Measurements from ENCODE around the gene PLS1.

PLS1 gene

DNA sequence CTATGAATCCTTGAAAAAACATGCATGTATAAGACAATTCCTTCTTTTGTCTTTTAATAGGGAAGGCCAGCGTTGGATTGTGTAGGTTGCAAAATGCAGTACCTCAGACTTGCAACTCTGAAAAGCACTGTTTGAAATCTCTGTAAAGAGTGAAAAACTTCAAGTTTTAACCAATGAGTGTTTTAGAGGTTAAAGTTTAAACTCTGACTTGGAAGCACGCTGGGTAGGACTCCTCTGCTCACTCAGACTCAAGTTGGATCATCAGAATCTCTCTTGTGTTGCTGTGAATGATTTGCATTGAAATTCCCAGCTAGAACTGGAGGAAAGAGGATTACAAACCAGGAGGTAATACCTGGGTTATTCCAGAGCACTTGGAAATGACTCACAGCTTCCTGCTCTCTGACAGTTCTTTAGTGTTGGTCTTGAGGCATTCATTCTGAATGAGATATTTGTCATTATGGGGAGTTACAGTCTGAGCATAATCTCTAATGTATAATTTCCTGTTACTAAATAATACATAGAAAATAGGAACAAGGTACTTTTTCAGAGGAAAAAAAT, 49.1 kb downstream of the PLS1 start:
- no peak for DNase-seq

- no peak for DNase-seq
These were observed 50.0 kb downstream of the PLS1 start for GRCh38 chr3:142646020-142646785.

DNA sequence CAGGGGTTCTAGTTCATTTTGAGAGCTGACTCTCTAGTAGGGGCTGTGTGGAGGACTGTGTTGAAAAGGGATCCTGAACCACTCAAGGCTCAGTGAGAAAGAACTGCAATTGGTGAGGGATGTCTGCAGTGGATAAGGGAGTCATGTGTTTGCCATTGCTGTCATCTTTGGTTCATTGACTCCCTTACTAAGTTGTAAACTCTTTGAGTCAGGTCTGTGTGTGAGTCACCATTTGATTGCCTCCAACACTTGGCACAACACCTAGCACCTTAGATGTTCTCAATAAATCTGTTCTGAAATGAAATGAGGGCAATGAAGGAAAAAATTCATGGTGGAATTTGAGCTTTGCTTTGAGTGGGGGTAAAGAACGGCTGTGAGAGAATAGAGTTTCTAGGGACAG, 51.7 kb downstream of the PLS1 start:
- no peak for DNase-seq

GRCh38 chr3:142648950-142649349, 52.8 kb downstream of the PLS1 start:
- DNase-seq: no peak

GRCh38 chr3:142650001-142650693, 54.0 kb downstream of the PLS1 start:
- peak; percentile 82 for DNase-seq

- DNase-seq: no peak
These were observed 55.5 kb downstream of the PLS1 start for GRCh38 chr3:142651711-142652110.

DNA sequence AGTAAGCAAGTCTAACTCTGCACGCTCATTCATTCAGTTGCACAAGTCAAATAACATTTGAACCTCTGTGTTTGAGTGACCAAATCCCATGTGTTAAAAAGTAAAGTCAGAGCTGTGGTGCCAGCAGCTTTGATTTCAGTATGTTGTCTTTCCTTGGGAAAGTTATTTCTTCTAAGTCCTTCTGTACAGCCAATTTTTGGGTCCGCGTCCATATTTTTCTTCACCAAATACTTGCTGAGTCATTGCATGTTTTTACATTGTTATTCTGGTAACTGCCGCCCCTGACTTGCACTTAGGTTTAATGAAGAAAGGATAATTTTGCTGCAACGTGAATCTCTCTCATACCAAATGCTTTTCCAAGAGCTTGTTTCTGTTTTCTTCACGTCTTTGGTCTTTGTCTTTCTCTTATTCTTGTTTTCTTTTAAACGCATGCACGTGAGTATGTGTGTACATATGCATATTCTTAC, 56.7 kb downstream of the PLS1 start:
- no peak for DNase-seq

DNA sequence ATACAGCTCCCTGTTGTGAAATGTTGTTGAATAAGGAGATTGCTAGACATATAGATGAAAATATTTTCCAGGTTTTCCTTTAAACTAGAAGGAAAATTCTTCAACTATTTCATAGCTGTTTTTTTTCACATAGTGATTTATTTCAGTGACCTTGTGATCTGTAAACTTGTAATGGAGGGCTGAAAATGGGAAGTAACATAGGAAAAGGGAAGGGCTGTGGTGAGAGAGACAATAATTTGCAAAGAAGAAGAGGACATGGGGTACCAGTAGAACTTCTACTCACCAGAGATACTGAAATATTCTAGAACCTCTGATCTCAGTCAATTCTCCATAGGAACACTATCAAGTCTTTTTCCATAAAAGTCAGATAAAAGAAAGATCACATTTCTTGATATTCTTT, 60.4 kb downstream of the PLS1 start:
- DNase-seq: no peak

GRCh38 chr3:142657033-142657432, 60.8 kb downstream of the PLS1 start:
- DNase-seq: no peak

- DNase-seq: no peak
These were observed 64.2 kb downstream of the PLS1 start for GRCh38 chr3:142660383-142660782.

DNA sequence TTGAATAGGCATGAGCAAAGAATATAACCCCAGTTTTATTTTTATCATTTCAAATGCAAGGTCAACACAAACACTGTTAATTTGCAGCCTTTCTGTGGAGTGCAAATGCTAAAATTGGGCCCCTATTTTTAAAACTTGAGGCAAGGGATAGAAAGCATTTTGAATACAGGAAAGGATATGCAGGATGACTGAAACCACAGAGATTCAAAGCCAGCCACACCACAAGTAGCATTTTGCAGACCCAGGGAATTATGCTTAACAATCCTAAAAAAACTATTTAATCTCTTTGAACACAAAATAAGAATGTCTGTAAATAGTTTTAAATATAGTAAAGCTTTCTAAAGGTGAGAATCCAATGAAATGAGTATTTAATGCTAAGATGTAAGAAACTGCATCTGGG, 64.7 kb downstream of the PLS1 start:
- DNase-seq: no peak

GRCh38 chr3:142663865-142664264, 67.7 kb downstream of the PLS1 start:
- DNase-seq: no peak

DNA sequence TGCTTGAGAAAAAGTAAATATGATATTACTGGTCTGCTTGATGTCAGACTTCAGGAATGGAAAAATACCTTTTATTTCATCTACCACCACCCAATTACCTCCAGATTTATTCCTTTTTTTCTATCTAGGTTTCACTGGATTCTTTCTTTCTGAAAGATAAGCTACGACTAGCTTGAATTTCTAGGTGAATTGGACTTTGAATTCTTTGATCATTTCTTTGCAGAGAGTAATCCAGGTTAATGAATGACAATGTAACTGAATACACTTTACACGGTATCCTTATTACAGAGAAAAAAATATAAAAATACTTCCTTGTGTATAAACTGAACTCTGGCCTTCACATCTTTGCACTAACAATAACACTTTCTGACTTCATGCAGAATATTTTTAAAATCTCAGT, 68.1 kb downstream of the PLS1 start:
- no peak for DNase-seq

DNA sequence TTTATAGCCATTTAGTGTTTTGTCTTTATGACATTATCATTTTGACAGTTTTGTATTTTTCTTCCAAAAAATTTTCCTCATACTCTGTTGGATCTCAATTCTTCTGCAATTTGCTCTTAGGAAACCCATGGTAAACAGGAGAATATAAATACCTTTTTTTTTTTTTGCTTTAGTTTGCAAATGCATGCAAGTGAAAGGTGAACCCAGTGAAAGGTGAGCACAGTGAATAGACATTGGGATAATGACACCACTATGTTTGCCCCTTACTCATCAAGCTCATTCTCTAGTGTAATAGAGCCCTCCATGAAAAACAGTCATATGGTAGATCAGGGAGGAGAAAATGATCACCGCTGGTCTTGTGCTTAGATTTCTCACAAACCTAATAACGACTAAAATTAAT, 68.6 kb downstream of the PLS1 start:
- DNase-seq: peak; percentile 17

DNA sequence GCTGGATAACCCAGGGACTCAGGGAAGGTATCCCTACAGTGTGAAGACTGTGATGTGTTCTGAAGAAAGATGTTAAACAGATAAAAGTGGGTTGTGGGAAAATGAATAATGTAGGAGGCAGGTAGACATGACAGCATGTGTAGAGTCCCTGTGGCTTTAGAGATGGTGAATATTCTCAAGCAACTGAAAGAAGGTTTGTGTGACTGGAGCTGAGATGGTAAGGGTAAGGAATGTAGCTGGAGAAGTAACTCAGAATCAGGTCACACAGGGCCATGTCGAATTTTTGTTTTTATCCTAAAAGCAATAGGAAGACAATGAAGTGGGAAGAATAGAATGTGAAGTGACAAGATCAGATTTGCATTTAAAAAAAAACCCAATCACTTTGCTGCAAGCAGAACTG, 73.9 kb downstream of the PLS1 start:
- no peak for DNase-seq

DNA sequence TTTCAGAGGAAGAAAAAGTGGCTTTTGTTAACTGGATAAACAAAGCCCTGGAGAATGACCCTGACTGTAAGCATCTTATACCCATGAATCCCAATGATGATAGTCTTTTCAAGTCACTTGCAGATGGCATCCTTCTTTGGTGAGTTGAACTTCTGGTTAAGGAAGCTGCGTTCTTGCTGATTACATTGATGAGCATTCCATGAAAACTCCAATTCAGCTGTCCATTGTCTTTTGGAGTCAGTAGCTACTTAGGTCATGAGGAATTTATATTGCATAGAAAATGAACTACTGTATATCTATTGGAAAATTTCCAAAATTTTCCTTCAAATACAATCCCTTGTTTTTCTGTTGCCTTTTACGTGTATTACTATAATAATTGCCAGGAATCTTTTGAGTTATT, 80.0 kb downstream of the PLS1 start:
- no peak for DNase-seq

DNA sequence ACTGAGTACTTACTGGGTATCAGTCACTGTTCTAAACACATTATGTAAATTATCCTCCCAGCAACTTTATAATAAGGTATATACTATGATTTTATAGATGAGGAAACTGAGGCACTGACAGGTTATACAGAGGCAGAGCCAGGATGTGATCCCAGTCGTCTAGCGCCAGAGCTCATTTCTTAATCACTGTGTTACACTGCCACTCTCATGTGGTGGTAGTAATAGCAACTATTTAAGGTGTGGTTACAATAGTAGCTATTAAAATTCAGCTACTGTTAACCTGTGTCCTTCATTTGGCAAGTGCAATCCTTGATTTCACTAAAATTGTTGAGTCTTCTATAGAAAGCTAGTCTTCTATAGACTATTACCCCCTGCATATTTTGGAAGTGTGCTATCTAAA, 84.5 kb downstream of the PLS1 start:
- DNase-seq: peak; percentile 2

- DNase-seq: no peak
These were observed 94.4 kb downstream of the PLS1 start for GRCh38 chr3:142690613-142691012.

- no peak for DNase-seq
These were observed 95.3 kb downstream of the PLS1 start for GRCh38 chr3:142691527-142691926.

DNA sequence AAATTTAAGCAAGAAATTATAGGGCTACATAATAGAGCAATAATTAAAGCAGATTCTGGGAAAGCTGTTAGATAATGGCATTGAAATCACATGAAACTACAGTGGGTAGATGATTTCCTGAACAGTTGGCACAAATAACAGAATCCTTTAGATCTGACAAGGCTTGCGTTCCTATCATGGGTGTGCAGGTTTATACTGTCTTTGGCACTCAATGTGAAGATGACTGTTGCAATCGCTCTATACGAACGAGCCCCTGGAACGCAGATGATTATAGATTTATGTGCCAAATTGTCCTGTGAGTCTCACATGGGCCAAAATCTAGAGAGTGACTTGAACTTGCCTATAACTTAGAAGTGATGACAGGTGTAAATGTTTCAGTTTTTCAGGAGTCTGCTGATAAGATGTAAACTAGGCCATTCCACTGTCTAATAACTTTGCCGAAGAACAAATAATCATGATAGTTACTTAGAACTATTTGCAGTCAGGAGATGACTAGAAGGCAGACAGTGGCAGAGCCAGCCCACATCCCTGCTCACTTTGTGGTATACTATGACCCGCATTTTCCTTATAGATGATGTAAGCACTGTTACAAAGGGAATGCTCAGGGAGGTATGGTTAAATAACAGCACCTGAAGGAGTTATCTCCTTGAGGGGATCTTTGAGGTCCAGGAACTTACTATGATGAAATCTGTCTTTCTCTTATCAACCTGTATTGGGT, 97.1 kb downstream of the PLS1 start:
- DNase-seq: no peak

GRCh38 chr3:142694225-142694624, 98.0 kb downstream of the PLS1 start:
- DNase-seq: no peak

GRCh38 chr3:142705198-142705597, 109.0 kb downstream of the PLS1 start:
- peak; percentile 34 for DNase-seq

GRCh38 chr3:142706321-142707127, 110.3 kb downstream of the PLS1 start:
- DNase-seq: no peak
